Activated CD8-positive, alpha-beta T cell treated with anti-CD3 and anti-CD28 coated beads, Interleukin-2, amount 10 ng/mL, durations not matched to agents 7 days and 5 days (primary cell): ENCODE data around the gene ATP13A4. TPM values are rescaled to one million over a fixed set of nuclear protein-coding genes. Genes with fewer than 3 reads are reported as not detected.

Experiments used
- ATAC-seq: fragments of 150-1000 bp; cut with Tn5 transposase; one replicate; pipeline ENCODE4 v1.10.0; 2021; ENCODE audit warnings: moderate library complexity
- CTCF ChIA-PET: fragments of 350-600 bp; sonication (Branson Sonifier 250); formaldehyde crosslinking; loops from one replicate; lab custom pipeline; 2021; ENCODE audit warnings: antibody characterized with exemption; lab: Charles Lee
- POLR2A ChIA-PET: fragments of 350-600 bp; sonication (Branson Sonifier 250); formaldehyde crosslinking; loops from one replicate; lab custom pipeline; 2021; ENCODE audit warnings: antibody characterized with exemption; lab: Charles Lee
- DNase-seq: peaks from one replicate; pipeline ENCODE4 v3.0.0-alpha.2; 2020
- H3K27ac Mint-ChIP-seq: one replicate; pipeline ENCODE4 v1.8.0; 2021; ENCODE audit warnings: mild to moderate bottlenecking, mixed read lengths
- H3K27me3 Mint-ChIP-seq: one replicate; pipeline ENCODE4 v1.8.0; 2021; ENCODE audit warnings: low read depth, mixed read lengths
- H3K36me3 Mint-ChIP-seq: one replicate; pipeline ENCODE4 v1.8.0; 2021; ENCODE audit warnings: low read depth, mixed read lengths
- H3K4me1 Mint-ChIP-seq: one replicate; pipeline ENCODE4 v1.8.0; 2021; ENCODE audit warnings: low read depth, mixed read lengths
- H3K4me3 Mint-ChIP-seq: one replicate; pipeline ENCODE4 v1.8.0; 2021; ENCODE audit warnings: mild to moderate bottlenecking, mixed read lengths
- H3K9me3 Mint-ChIP-seq: one replicate; pipeline ENCODE4 v1.8.0; 2022; ENCODE audit warnings: mixed read lengths; ENCODE audit not compliant: insufficient read depth
- total RNA-seq, 2 experiments: library from RNA; stranded (reverse); gene quantifications; one replicate each; pipeline ENCODE4 v1.2.3, GENCODE V29; 2021

Gene ATP13A4
- total RNA-seq, 2 experiments from 2014 or later, result 1.8 to 2.4 TPM

DNA sequence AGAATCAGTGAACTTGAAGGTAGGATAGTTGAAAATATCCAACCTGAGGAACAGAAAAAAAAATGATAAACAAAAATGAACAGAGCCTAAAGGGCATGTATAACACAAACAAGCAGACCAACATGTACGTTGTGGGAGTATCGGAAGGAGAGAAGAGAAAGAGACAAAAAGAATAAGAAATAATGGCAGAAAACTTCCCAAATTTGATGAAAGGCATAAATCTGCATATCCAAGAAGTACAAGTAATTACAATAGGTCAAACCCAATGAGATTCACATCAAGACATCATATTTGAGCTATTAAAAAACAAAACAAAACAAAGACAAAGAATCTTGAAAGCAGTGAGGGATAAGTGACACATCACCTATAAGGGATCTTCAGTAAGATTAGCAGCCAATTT lies 138.1 kb downstream of the ATP13A4 start:
- H3K36me3 Mint-ChIP-seq, result no peaks in the 10 kb centered on the region
- ChIA-PET POLR2A (interaction anchor here (0.8 kb wide), 1 partner anchor 120 kb away, joined by 3 read pairs; no protein-coding TSS in a partner anchor), CTCF (interaction anchor here (1.9 kb wide), 1 partner anchor 13 kb away, joined by 4 read pairs; no protein-coding TSS in a partner anchor)
- no peak for ATAC-seq
- H3K27me3 Mint-ChIP-seq, result no peaks in the 10 kb centered on the region
- H3K27ac Mint-ChIP-seq, result no peak overlapping the region
- H3K4me1 Mint-ChIP-seq, result no peaks in the 10 kb centered on the region
- peaks cover 10% of the 10 kb centered on the region for H3K9me3 Mint-ChIP-seq
- DNase-seq, result no peak
- no peak overlapping the region for H3K4me3 Mint-ChIP-seq

DNA sequence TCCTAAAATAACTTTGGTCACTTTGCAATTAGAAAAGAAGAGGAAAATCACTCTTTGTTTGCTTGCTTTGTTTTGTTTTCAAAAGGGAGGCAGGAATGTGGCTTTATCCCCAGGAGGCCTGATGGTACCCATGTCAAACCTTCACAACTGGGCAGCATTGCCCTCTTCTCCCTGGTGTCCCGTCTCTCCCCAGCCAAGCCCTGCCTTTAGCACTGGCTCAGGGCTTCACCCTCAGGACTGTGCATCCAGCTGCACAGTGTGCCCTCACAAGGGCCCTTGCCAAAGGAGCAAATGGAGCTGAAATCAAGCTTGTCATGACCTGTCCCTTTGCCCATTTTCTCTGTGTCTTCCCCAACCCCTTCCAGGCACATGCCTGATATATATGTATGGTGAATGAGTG lies 147.0 kb downstream of the ATP13A4 start:
- Mint-ChIP-seq H3K9me3 (no peaks in the 10 kb centered on the region), H3K36me3 (no peaks in the 10 kb centered on the region), H3K27ac (no peak overlapping the region), H3K4me3 (no peak overlapping the region), H3K27me3 (no peaks in the 10 kb centered on the region), H3K4me1 (peaks cover 3% of the 10 kb centered on the region)
- POLR2A ChIA-PET, result no interaction called here
- DNase-seq, result no peak
- no peak for ATAC-seq
- CTCF ChIA-PET, result interaction anchor here (0.6 kb wide), 1 partner anchor 557 kb away, joined by 3 read pairs; no protein-coding TSS in a partner anchor

DNA sequence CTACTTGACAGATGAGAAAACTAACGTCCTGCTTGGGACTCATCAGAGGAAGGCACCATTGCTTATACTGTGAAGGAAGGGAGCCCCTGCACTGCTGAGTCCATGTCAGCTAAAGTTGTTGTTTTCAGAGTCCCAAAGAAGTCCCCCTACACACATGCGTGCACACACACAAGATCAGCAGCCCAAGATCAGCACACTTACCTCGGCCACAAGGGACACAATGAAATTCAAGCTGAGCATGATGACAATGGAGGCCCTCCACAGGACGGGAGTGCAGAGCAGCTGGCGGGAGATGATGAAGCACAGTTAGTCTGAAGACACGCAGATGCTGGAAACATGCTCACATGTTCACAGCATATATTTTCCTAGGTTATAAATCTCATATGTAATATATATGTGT lies 147.6 kb downstream of the ATP13A4 start:
- POLR2A ChIA-PET, result no interaction called here
- no peak overlapping the region for H3K27ac Mint-ChIP-seq
- DNase-seq (no peak), ATAC-seq (no peak)
- no peaks in the 10 kb centered on the region for H3K27me3 Mint-ChIP-seq
- no peaks in the 10 kb centered on the region for H3K36me3 Mint-ChIP-seq
- peaks cover 3% of the 10 kb centered on the region for H3K4me1 Mint-ChIP-seq
- CTCF ChIA-PET, result interaction anchor here (0.6 kb wide), 1 partner anchor 558 kb away, joined by 3 read pairs; no protein-coding TSS in a partner anchor
- H3K9me3 Mint-ChIP-seq, result no peaks in the 10 kb centered on the region
- H3K4me3 Mint-ChIP-seq, result no peak overlapping the region

DNA sequence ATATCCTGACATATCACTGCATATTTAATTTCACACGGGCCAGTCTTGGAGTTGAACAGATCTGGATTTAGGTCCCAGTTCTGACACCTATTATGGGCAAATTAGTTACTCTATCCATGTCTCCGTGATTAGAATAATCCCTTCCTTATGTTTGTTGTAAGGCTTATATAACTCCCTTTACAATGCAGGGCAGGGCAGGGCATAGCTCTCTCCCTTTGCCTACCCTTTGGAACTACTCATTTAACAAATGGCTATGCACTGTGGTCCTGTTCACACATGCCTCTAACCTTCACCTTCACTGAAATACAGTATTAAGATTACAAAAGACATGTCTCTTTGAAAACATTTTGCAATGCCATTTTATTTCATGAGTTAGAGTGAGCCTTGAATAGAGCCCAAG lies 151.4 kb downstream of the ATP13A4 start:
- Mint-ChIP-seq H3K4me1 (no peaks in the 10 kb centered on the region), H3K36me3 (no peaks in the 10 kb centered on the region), H3K4me3 (no peak overlapping the region), H3K9me3 (no peaks in the 10 kb centered on the region), H3K27me3 (no peaks in the 10 kb centered on the region), H3K27ac (no peak overlapping the region)
- no peak for DNase-seq
- ChIA-PET CTCF (no interaction called here), POLR2A (no interaction called here)
- ATAC-seq, result no peak

DNA sequence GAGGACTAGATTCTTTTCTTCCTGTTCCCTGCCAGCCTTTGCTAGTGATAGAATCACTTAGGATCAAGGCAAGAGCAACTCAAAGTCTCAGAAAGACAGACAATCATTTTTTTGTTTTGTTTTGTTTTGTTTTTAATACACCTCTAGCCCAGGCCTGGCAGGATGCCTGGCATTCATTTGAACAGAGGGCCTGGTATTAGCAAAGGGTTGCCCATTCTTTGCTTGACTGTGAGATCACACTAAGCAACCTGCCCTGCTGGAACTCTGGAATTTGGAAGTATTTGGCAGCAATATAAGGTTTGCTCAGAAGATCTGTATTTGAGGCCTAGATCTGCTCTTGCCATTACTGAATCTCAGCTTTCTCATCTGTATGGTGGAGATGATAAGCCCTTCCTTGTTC lies 154.4 kb downstream of the ATP13A4 start:
- H3K4me3 Mint-ChIP-seq, result no peak overlapping the region
- H3K4me1 Mint-ChIP-seq, result no peaks in the 10 kb centered on the region
- ATAC-seq (no peak), DNase-seq (no peak)
- no peaks in the 10 kb centered on the region for H3K36me3 Mint-ChIP-seq
- no peak overlapping the region for H3K27ac Mint-ChIP-seq
- H3K27me3 Mint-ChIP-seq, result no peaks in the 10 kb centered on the region
- ChIA-PET CTCF (no interaction called here), POLR2A (no interaction called here)
- no peaks in the 10 kb centered on the region for H3K9me3 Mint-ChIP-seq

DNA sequence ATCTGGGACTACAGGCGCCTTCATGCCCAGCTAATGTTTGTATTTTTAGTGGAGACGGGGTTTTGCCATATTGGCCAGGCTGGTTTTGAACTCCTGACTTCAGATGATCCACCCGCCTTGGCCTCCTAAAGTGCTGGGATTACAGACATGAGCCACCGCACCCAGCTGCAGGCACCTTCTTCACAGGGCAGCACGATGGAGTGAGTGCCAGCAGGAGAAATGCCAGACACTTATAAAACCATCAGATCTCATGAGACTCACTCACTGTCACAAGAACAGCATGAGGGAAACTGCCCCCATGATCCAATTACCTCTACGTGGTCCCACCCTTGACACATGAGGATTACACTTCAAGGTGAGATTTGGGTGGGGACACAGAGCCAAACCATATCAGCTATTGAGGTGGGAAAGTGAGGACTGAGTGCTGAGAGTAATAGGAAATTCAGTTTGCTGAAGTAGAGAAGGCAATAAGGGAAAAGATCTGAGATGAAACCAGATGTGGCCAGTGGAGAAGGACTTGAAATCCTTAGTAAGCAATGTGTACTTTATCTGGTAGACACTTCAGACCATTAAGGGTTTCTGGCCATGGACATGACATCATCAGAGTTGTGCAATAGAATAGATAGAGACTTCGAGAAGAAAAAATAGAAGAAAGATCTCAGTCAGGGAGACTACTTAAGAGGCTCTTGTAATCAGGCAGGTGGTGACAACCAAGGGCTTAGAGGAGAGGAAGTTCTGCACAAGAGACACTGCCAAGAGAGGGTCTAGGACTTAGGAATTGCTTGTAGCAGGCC lies 158.0 kb downstream of the ATP13A4 start:
- Mint-ChIP-seq H3K36me3 (no peaks in the 10 kb centered on the region), H3K27ac (no peak overlapping the region), H3K4me1 (no peaks in the 10 kb centered on the region), H3K27me3 (no peaks in the 10 kb centered on the region), H3K4me3 (no peak overlapping the region), H3K9me3 (no peaks in the 10 kb centered on the region)
- ChIA-PET POLR2A (no interaction called here), CTCF (no interaction called here)
- DNase-seq (no peak), ATAC-seq (no peak)

DNA sequence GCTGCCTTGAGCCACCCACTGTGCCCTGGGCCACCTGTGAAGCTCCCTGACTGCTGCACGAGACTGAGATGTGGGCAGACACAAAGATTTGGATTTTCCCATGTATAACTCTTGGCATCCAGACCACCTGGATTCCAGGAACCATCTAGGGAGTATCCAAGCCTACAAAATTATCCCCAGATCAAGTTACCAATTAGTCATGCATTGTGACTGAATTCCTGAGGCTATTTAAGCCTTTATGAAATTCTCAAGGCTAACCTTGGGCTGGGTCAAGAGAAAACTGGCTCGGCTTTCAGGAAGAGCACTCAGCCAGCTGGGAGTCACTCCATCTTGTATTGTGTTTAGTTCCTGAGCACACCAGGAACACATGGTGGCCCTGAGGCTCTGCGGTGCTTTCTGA lies 162.8 kb downstream of the ATP13A4 start:
- Mint-ChIP-seq H3K27ac (no peak overlapping the region), H3K36me3 (no peaks in the 10 kb centered on the region), H3K9me3 (no peaks in the 10 kb centered on the region), H3K4me1 (no peaks in the 10 kb centered on the region), H3K4me3 (no peak overlapping the region), H3K27me3 (no peaks in the 10 kb centered on the region)
- POLR2A ChIA-PET, result no interaction called here
- CTCF ChIA-PET, result no interaction called here
- DNase-seq (no peak), ATAC-seq (no peak)

DNA sequence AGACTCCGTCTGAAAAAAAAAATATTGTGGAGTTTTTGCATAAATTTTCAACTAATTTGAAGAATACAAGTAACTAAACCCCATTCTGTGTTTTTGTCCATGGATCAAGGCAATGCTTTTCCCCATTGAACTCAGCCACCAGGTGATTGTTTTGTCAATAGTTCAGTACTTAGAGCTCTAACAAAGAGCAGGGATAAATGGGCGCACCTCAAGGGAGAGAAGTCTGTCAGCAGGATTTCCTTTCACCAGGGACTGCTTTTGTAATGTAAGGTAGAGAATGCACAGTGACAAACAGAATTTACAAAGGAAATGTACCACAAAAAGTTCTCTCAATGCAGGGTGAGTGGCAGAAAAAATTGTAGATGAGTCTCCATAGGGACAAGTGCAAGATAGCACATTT lies 165.4 kb downstream of the ATP13A4 start:
- H3K4me3 Mint-ChIP-seq, result no peak overlapping the region
- H3K4me1 Mint-ChIP-seq, result no peaks in the 10 kb centered on the region
- DNase-seq, result no peak
- no peaks in the 10 kb centered on the region for H3K36me3 Mint-ChIP-seq
- H3K9me3 Mint-ChIP-seq, result no peaks in the 10 kb centered on the region
- ChIA-PET POLR2A (no interaction called here), CTCF (interaction anchor here (0.7 kb wide), 1 partner anchor 59 kb away, joined by 3 read pairs; no protein-coding TSS in a partner anchor)
- peaks cover 2% of the 10 kb centered on the region for H3K27me3 Mint-ChIP-seq
- ATAC-seq, result no peak
- H3K27ac Mint-ChIP-seq, result no peak overlapping the region

DNA sequence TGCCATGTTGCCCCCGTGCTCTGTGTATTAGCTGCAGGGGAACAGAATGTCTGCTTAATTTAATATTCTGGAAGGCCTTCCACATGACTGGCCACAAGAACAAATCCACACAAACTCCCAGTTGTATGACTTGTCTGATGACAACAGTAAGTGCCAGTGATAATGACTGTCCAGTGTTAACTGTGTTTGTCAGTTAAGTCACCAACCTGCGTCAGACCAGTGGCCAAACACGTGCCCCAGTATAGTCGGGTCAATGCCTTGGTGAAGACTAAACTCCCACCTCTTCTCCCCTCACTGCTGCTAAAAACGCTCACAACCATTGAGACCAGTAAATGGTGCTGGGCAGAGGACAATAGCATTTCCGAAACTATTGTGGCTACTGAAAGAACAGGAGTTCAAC lies 166.3 kb downstream of the ATP13A4 start:
- DNase-seq (no peak), ATAC-seq (no peak)
- Mint-ChIP-seq H3K36me3 (no peaks in the 10 kb centered on the region), H3K27ac (no peak overlapping the region), H3K4me1 (no peaks in the 10 kb centered on the region), H3K27me3 (peaks cover 2% of the 10 kb centered on the region), H3K9me3 (no peaks in the 10 kb centered on the region), H3K4me3 (no peak overlapping the region)
- ChIA-PET CTCF (no interaction called here), POLR2A (no interaction called here)

DNA sequence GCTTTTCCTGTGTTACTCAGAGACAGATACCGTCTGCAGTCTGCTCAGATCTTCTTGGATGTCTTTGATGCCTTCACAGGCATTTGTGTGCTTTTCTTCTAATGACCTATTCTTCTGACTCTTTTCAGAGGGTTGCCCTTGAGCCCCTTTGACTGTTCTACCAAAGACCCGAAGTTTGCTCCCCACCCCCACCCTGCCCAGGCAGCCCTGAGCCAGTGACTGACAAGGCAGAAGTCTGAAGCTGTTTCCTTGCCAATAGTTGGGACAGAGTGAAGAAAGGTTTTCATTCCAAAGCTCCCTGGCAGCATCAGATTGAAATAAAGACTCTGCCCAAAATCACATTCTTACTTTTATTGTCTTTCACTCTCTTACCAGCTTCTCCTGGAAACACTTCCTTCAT lies 167.1 kb downstream of the ATP13A4 start:
- ChIA-PET CTCF (no interaction called here), POLR2A (no interaction called here)
- Mint-ChIP-seq H3K9me3 (no peaks in the 10 kb centered on the region), H3K27ac (no peak overlapping the region), H3K4me1 (no peaks in the 10 kb centered on the region), H3K27me3 (peaks cover 4% of the 10 kb centered on the region), H3K4me3 (no peak overlapping the region), H3K36me3 (no peaks in the 10 kb centered on the region)
- DNase-seq (no peak), ATAC-seq (no peak)

DNA sequence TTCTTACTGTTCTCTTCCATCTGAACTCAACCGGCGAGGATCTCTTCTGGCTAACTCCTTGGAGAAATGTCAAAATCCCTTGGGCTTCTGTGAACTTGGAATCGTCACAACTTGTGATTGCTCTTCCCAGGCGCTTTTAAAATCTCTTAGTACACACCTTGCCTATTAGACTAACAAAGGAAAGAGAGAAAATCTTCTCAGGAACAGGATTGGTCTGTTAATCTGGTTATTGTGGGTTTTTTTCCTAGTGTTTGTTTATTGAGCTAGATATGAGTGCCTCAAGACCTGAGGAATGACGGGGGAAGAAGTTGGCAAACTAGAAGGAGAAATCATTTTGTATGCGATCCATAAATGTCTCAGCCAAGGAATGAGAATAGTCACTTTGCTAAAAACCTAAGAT lies 176.0 kb downstream of the ATP13A4 start, which contains the start of gene ATP13A5:
Gene ATP13A5, minus strand, starts transcription at position 48 of the 400 bp plus-strand sequence. Its CDS starts 28 bp downstream, at position 20.
- DNase-seq (no peak), ATAC-seq (no peak)
- POLR2A ChIA-PET, result no interaction called here
- CTCF ChIA-PET, result no interaction called here
- H3K4me3 Mint-ChIP-seq, result no peak within 1 kb of the TSS
- no peaks in the 10 kb centered on the region for H3K4me1 Mint-ChIP-seq
- H3K36me3 Mint-ChIP-seq, result no peaks in the 10 kb centered on the region
- H3K9me3 Mint-ChIP-seq, result no peaks in the 10 kb centered on the region
- H3K27ac Mint-ChIP-seq, result no peak within 1 kb of the TSS
- H3K27me3 Mint-ChIP-seq, result peaks cover 10% of the 10 kb centered on the region

DNA sequence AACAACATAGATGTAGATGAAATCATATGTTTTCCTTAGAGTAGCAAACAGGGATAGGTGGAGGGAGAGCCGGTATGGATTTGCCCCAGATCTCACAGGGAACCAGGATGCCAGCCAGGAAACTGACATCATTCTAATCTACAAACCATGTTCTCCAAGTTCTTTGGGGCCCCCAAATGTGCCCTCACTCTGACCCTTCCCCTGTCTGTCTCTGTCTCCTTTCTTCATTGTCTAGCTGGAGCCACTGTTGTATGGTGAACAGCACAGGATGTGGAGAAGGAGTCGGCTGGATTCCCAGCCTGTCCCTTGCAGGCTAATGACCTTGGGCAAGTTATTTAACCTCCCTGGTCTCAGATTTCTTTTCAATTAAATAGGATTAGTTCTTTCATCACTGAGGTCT lies 177.1 kb downstream of the ATP13A4 start:
- ChIA-PET POLR2A (no interaction called here), CTCF (no interaction called here)
- Mint-ChIP-seq H3K36me3 (no peaks in the 10 kb centered on the region), H3K4me1 (peaks cover 2% of the 10 kb centered on the region), H3K4me3 (no peak overlapping the region), H3K9me3 (no peaks in the 10 kb centered on the region), H3K27ac (no peak overlapping the region), H3K27me3 (peaks cover 9% of the 10 kb centered on the region)
- ATAC-seq, result no peak
- DNase-seq, result no peak
